ENCODE measurements around the gene MRPS15.

The MRPS15 gene

GRCh38 chr1:36419569-36419968 is 44.6 kb downstream of the MRPS15 start:
- DNase-seq (ENCODE audit: low spot score), result no peak

- no peak for DNase-seq (ENCODE audit: low spot score)
These were observed 45.0 kb downstream of the MRPS15 start for GRCh38 chr1:36419140-36419539.

GRCh38 chr1:36417931-36418330 is 46.3 kb downstream of the MRPS15 start:
- no peak for DNase-seq (ENCODE audit: low spot score)

- DNase-seq (ENCODE audit: low spot score), result no peak
These were observed 48.4 kb downstream of the MRPS15 start for GRCh38 chr1:36415661-36416326.

GRCh38 chr1:36414384-36414783 is 49.8 kb downstream of the MRPS15 start:
- no peak for DNase-seq (ENCODE audit: low spot score)

GRCh38 chr1:36411674-36412648 is 52.2 kb downstream of the MRPS15 start:
- no peak for DNase-seq (ENCODE audit: low spot score)

GRCh38 chr1:36408479-36408878 is 55.7 kb downstream of the MRPS15 start:
- peak; percentile 79 for DNase-seq (ENCODE audit: low spot score)

GRCh38 chr1:36406440-36406839 is 57.7 kb downstream of the MRPS15 start:
- no peak for DNase-seq (ENCODE audit: low spot score)
